Muscle of arm (tissue), 12 donors: Measurements from ENCODE around the gene C10orf67. TPM values are rescaled to one million over a fixed set of nuclear protein-coding genes. Genes with fewer than 3 reads are reported as not detected.
"Not testable (repeated sequence)": the region's sequence is repeated elsewhere in the genome, so short reads cannot be mapped to it uniquely, and the experiment has no call there.

ENCODE experiments used
- DNase-seq: peaks from one replicate; pipeline ENCODE4 v3.0.0-alpha.2; 2013
- polyA plus RNA-seq, 12 donors: library from polyadenylated mRNA; unstranded; fragments of 120-200 nt; gene quantifications; one replicate each; pipeline ENCODE4 v1.2.1, GENCODE V29; 2013; ENCODE audit not compliant: insufficient read length in 12 of 12

The C10orf67 gene
- polyA plus RNA-seq, 12 donors: 0.13 to 0.34 (median 0.16) TPM; not detected in 3

- DNase-seq: no peak
These were observed 64.1 kb downstream of the C10orf67 start for GRCh38 chr10:23280419-23281043.

GRCh38 chr10:23275355-23275754 is 69.2 kb downstream of the C10orf67 start:
- DNase-seq: no peak

- not testable (repeated sequence) for DNase-seq
These were observed 70.4 kb downstream of the C10orf67 start for GRCh38 chr10:23274179-23274578.

- DNase-seq: no peak
These were observed 74.1 kb downstream of the C10orf67 start for GRCh38 chr10:23270531-23270930.

- DNase-seq: no peak
These were observed 81.0 kb downstream of the C10orf67 start for GRCh38 chr10:23263441-23264164.

GRCh38 chr10:23262928-23263327 is 81.7 kb downstream of the C10orf67 start:
- DNase-seq: no peak

GRCh38 chr10:23258516-23258915 is 86.1 kb downstream of the C10orf67 start:
- peak; percentile 29 for DNase-seq

- no peak for DNase-seq
These were observed 90.8 kb downstream of the C10orf67 start for GRCh38 chr10:23253780-23254179.

- not testable (repeated sequence) for DNase-seq
These were observed 91.7 kb downstream of the C10orf67 start for GRCh38 chr10:23252859-23253258.

GRCh38 chr10:23241779-23242178 is 102.8 kb downstream of the C10orf67 start:
- DNase-seq: not testable (repeated sequence)

- no peak for DNase-seq
These were observed 106.6 kb downstream of the C10orf67 start for GRCh38 chr10:23238015-23238414.

- DNase-seq: no peak
These were observed 114.0 kb downstream of the C10orf67 start for GRCh38 chr10:23230582-23230981.

- DNase-seq: no peak
These were observed 127.1 kb downstream of the C10orf67 start for GRCh38 chr10:23217471-23217870.

GRCh38 chr10:23205972-23206642 is 138.5 kb downstream of the C10orf67 start:
- DNase-seq: no peak

GRCh38 chr10:23204773-23205172 is 139.8 kb downstream of the C10orf67 start:
- no peak for DNase-seq

GRCh38 chr10:23203369-23204325 is 140.9 kb downstream of the C10orf67 start:
- no peak for DNase-seq

- DNase-seq: no peak
These were observed 141.8 kb downstream of the C10orf67 start for GRCh38 chr10:23202779-23203178.

GRCh38 chr10:23201837-23202236 is 142.8 kb downstream of the C10orf67 start:
- no peak for DNase-seq

- no peak for DNase-seq
These were observed 143.5 kb downstream of the C10orf67 start for GRCh38 chr10:23200997-23201652.

GRCh38 chr10:23200586-23200985 is 144.0 kb downstream of the C10orf67 start:
- DNase-seq: no peak
